ENCODE measurements around the gene SLCO4C1. TPM values are rescaled to one million over a fixed set of nuclear protein-coding genes. Genes with fewer than 3 reads are reported as not detected.

Gene SLCO4C1
- total RNA-seq, 1 donor from 2014 or later, result 0.17 TPM

DNA sequence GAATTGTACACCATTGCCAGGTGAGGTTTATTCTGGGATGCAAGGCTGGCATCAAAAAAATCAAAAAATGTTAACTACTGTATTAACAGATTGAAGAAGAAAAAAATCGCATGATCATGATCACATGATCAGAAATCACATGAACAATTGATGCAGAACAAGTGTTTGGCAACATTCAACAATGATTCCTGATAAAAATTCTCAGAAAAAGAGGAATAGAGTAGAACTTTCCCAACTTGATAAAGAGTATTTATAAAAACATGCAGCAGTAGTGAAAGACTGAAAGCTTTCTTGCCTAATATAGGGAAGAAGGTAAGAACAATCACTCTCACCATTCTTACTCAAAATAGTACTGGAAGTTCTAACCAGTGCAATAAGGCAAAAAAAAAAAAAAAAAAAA, 16.4 kb downstream of the SLCO4C1 start:
- DNase-seq, result no peak

DNA sequence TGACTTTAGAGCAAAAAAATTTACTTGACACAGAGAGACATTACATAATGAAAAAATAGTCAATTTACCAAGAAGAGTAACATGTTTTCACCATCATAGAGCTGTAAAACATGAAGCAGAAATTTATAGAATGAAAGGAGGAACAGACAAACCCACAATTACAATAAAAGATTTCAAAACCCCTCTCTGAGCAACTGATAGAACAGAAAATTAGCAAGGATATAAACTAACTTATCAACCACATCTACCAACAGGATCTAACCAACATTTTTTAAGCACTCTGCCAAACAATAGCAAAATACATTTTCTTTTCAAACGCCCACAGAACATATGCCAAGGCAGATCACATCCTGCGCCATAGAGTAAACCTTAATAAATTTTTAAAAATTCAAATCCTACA, 17.9 kb downstream of the SLCO4C1 start:
- ATAC-seq (no peak), DNase-seq (no peak)
- intact Hi-C loops (cut with micrococcal nuclease), result no loop called here

More for the DNA sequence above, 16.4 kb downstream of the SLCO4C1 start:
- no peak for ATAC-seq
- intact Hi-C loops (cut with micrococcal nuclease), result no loop called here

DNA sequence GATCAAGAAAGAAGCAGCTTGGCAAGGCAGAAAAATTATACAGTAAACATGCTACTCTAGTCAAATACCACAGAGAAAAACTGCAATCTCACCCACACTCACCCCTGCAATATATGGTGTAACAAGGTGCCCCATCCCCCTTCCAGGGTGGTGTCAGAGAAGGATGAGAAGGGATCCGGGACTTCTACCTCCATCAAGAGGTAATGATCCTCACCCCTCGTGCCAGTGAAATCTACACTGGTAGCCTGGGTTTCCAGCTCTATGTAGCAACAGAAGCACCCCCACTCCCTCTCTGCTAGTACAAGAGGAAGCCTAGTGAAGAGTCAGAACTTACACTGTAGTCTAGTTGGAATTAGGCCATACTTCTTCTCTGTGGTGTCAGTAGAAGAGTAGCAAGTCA, 18.9 kb downstream of the SLCO4C1 start:
- ATAC-seq (no peak), DNase-seq (no peak)
- intact Hi-C loops (cut with micrococcal nuclease), result no loop called here

DNA sequence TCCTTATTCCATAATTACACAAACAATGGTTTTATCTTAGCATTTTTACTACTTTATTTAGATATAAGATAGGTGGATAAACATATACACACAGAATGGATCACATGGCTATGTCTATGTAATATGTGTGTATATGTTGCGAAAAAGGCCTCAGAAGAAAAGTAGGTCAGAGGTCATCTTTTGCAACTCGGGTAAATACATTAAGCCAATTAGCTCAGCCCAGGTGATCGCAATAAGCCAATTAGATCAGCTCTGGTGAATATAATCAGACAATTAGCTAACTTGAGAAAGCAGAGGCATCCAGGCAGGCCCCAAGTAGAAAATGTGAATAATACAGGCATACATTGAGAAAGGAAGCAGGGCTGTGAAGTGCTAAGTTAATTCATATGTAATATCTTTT, 24.3 kb downstream of the SLCO4C1 start:
- intact Hi-C loops (cut with micrococcal nuclease), result no loop called here
- DNase-seq (no peak), ATAC-seq (no peak)

DNA sequence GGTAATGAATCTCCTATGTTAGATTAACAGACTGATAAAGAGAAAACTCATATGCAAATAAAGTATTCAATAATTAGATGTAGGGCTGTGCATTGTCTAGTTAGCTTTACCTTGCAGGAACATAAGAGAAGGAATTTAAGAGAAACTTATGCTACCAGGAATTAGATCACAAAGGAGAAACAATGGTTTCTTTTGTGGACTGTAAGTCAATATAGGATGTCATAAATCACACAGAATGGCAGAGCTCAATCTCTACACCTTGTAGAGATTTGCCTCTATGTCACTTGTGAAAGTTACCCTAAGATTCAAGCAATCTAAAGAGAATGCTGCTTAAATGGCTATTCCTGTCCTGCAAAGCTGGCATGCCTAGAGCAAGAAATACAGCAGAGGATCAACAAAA, 26.0 kb downstream of the SLCO4C1 start:
- no peak for ATAC-seq
- intact Hi-C loops (cut with micrococcal nuclease), result no loop called here
- DNase-seq, result no peak

DNA sequence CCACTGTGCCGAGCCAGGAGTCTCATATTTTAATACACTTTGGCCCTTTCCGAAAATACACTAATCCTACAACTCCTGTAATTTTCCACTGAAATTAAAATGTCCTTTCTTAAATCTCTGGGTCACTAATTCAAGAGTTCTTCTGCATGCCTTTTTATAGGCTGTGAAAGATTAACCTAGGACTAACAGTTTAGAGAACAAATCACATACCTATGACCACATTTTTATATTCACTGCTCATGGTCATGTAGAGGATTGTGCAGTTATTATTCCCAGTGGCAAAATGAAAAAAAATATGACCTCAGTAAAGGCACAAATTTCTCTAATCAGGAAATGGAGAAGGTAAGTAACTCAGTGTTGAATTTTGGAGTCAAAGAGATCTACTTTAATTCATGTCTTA, 33.4 kb downstream of the SLCO4C1 start:
- ATAC-seq (no peak), DNase-seq (no peak)
- intact Hi-C loops (cut with micrococcal nuclease), result no loop called here

DNA sequence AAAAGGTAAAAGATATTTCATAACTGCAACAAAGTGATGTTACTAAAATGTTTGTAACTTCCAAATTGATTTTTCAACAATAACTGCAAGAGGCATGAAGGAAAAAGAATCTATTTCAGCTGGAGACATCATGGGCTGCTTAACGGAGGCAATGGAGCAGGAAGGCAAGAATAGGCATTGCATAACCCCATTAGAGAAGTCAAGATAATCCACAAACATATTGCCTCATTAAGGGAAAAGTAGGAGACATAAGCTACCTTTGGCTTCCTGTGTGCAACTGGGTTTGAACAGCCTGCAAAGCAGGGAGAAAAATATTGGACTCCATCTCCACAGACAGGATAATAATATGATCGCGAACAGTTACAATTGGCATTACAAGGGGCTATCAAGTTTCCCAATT, 46.7 kb downstream of the SLCO4C1 start:
- DNase-seq (no peak), ATAC-seq (no peak)
- intact Hi-C loops (cut with micrococcal nuclease), result no loop called here

DNA sequence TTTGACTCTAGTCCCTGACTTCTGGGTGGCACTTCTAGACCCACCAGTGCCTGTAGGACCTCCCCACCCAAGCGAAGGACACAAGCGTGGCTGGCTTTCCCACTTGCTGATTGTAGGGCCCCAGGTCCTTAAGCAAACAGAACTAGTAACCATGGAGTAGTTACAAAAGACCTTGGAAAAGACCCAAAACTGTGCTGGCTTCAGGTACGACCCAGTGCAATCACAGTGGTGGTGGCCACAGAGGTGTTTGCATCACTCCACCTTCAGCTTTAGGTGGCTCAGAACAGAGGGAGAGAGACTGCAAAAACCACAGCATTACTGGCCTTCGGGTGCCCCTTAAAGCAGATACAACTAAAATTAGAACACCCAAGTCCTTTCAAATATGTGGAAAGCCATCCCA, 52.9 kb downstream of the SLCO4C1 start:
- ATAC-seq (no peak), DNase-seq (no peak)
- intact Hi-C loops (cut with micrococcal nuclease), result no loop called here

DNA sequence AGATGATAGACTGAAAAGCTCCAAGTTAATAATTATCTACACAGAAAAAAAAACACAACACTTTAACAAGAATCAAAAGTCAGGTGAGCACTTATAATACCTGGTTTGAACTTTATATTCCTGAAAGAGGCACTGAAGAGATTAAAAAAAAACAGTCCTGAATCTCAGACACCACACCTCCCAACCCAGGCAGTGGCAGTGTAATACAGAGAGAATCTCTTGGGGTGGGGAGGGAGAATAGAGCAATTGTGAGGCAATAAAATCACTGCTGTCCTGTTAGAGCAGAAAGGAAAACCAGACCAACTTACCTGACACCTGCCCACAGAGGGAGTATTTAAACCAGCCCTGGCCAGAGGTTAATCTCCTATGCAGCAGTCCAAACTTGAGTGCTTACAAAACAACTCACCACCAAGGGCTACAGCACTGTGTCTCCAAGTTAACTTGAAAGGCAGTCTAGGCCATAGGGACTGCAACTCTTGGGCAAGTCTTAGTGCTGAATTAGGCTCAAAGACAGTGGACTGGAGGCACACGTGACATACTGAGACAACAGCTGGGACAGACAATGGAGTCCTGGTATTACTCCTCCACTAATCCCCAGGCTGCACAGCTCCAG, 54.2 kb downstream of the SLCO4C1 start:
- intact Hi-C loops (cut with micrococcal nuclease), result no loop called here
- ATAC-seq (no peak), DNase-seq (no peak)

DNA sequence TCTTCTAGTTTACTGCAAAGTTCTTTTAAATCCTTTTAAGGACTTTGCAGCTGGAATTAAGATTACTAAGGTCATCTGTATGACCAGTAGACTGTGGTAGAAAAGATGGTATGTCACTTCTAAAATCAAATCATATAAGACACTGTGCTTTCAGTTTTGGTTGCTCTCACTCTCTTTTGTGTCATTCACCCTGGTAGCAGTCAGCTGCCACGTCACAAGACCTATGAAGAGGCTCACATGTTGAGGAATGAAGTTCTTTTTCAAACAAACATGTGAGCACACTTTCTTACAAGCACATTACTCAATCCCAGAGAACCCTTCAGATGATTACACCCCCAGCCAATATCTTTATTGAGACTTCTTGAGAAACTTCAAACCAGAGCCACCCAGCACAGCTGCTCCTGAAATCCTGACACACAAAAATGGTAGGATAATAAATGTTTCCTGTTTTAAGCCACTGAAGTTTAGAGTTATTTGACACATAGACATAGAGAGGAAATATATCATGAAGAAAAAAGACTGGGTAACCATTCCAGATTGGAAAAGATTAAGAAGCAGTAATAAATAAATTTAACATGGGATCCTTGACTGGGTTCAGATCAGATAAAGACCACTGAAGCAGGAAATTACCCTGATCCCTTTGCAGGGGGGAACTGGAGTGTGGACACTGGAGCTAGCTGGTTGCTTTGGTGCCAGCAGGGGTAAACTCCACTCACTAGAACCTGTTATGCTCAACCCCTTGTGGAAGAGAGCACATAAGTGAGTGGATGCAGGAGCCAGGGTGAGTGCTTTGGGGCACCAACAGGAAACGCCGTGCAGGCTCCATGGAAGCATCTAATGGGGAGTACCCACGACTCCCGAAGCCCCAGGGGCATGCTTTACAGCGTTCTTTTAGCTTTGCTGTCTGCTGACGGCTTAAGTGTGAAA, 64.1 kb downstream of the SLCO4C1 start:
- DNase-seq (no peak), ATAC-seq (no peak)
- intact Hi-C loops (cut with micrococcal nuclease), result no loop called here

DNA sequence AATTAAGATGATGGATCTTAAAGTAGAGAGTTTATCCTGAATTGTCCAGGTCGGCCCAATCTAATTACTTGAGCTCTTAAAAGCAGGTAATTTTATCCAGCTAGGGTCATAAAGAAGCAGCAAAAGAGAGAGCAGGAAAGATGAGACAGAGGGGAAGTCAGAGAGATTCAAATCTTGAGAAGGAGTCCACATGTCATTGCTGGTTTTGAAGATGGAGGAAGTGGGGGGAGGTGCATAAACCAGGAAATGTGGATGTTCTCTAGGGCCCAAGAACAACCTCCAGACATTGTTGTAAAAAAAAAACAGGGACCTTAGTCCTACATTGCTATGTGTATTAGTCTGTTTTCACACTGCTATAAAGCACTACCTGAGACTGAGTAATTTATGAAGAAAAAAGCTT, 66.4 kb downstream of the SLCO4C1 start:
- no peak for DNase-seq
- intact Hi-C loops (cut with micrococcal nuclease), result no loop called here
- no peak for ATAC-seq

DNA sequence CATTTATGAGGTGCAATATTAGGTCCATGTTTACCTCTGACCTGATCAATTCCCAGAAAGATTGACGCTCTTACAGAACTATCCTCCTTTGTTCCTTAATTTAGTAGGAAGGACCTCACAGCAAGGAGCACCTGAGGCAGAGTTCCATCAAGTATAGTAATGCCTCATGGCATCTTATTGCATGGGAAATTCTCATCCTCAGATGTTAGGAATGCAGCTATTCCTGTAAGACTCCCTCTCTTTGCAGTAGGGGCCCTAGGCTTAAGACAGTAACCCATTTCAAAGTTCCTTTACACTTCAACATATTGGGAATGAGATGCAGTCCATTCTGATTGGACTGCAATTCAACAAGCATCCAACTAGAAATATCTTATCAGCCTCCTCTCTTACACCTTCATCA, 69.8 kb downstream of the SLCO4C1 start:
- intact Hi-C loops (cut with micrococcal nuclease), result no loop called here
- DNase-seq (no peak), ATAC-seq (no peak)

DNA sequence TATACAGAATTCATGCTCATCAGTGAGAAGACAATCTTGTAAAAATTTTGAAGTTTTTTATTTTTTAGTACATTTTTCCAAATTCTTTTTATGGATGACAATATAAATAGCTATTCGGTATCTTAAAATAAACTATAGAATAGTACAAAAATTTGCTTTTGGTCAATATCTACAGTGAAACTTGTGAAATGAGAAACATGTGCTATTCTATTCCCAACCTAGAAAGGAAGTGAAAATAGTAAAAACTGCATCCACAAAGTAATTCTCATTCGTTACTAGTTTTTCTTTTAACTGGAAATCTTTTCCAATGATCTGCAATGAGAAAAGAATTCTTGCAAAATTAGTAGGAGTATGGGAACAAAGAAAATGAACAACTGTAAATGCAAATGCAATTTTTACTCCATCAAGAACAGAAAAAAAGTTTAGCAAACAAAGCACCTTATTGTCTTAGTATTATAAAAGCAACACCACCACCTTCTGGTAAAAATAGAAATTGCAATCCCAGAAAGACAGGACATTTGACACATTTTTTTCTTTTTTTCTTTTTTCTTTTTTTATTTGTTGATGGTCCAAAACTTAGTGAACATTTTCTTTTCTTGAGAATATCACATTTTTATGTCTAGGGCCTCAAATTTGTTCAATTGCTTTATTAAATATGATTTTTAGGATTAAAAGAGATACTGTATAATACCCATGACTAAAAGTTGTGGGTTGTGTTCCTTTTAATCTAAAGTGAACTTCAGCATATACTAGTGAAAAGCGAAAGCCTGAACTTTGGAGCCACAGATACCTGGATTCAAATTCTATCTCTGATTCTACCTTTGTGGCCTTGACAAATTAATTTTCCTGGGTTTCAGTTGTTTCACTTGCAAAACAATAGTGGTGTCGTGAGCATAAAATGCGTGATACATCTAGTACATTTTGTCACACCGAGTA, 72.3 kb downstream of the SLCO4C1 start:
- no peak for ATAC-seq

DNA sequence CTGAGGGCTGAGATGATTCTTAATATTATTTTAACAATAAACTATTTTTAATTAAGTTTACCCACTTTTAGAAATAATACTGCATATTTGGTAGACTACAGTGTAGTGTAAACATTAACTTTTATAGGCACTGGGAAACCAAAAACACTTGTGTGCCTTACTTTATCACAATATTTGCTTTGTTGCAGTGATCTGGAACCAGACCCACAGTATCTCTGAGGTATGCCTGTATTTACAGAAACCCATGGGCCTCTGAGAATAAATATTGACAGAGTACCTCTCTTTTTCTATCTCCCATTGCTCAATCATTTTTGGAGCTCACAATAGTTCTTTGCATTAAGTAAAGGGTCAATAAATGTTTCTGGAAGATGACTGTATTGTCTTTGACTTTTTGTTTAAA, 73.3 kb downstream of the SLCO4C1 start:
- ATAC-seq (no peak), DNase-seq (no peak)
- intact Hi-C loops (cut with micrococcal nuclease), result no loop called here

More for the DNA sequence above, 72.3 kb downstream of the SLCO4C1 start:
- DNase-seq, result no peak
- intact Hi-C loops (cut with micrococcal nuclease), result no loop called here

DNA sequence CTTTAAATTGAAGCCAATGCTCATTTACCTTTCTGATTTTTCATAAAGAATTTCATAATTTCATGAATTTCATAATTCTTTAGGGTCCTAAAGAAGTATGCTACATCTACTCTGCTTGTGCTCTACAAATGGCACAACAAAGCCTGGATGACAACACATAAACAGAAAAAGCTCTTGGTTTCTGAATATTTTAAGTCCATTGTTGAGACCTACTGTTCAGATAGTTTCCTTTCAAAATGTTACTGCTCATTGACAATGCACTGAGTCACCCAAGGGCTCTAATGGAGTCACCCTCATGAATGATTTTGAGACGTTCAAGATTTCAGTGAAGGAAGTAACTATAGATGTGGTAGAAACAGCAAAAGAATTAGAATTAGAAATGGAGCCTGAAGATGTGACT, 74.1 kb downstream of the SLCO4C1 start:
- no peak for ATAC-seq
- DNase-seq, result no peak
- intact Hi-C loops (cut with micrococcal nuclease), result no loop called here

DNA sequence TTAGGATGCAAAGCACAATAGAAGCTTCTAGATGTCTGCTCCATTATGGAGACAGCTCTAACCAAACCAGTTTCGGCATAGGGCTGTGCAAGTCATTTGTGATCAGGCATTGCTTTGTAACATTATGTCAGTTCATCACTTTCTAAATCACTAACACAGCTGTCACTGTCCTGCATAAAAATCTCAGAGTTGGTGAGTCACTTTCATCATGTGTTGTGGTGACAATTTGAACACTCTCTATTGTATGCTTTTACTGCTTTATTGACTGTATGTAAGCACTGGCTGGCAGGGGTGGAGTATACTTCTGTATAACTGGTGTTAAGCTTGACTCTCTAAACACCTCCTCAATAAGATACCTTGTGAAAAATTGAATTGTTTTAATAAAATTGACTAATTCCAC, 77.9 kb downstream of the SLCO4C1 start:
- DNase-seq, result no peak
- intact Hi-C loops (cut with micrococcal nuclease), result no loop called here
- ATAC-seq, result no peak

DNA sequence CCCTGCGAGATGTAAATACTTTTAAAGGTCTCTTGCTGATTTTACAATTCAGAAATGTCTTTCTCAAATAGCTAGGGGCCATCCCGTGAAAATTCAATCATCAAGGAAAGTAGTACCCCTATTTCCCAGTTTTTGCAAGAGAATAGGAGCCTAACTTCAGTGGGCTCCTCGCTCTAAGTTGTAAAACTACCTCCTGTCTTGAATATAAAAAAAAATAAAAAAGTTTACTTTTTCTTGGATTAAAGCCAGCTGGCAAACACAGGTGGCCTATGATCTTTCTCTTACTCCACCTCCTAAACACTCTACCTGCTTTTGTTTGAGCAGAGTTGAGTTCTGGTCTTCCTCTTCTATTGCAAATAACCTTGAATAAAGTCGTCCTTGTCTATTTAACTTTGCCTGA, 79.4 kb downstream of the SLCO4C1 start:
- no peak for ATAC-seq
- intact Hi-C loops (cut with micrococcal nuclease), result no loop called here
- DNase-seq, result no peak

DNA sequence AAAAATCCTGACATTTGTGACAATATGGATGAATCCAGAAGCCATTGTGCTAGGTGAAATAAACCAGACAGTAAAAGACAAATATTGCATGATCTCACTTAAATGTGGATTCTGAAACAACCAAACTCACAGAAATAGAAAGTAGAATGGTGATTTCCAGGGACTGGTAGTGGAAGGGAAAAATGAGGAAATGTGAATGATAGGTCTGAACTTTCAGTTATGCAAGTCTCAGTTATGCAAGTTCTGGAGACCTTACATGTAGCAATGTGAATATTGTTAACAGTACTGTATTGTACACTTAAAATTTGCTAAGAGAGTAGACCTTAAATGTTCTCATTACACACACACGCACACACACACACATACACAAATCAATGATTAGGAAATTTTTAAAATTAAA, 84.9 kb downstream of the SLCO4C1 start:
- DNase-seq, result no peak
- intact Hi-C loops (cut with micrococcal nuclease), result no loop called here
- ATAC-seq, result no peak

DNA sequence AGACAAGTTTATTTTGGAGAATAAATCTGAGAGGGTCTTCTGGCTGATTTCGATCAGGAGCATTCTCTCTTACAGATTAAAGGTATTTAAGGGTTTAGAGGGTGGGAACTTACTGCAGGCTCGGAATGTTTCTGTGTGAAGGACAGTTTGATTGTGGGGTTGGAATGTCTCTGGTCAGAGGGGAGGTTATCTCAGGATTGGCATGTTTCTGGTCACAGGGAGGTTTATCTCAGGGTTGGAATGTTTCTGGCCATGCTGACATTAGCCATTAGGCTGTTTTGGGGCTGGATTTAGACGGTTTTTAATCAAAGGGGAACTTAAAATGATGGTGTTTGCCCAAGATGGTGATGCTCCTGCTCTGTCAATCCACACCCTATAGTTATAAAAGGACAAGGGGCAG, 95.2 kb downstream of the SLCO4C1 start:
- intact Hi-C loops (cut with micrococcal nuclease), result no loop called here
- DNase-seq, result no peak
- ATAC-seq, result no peak

DNA sequence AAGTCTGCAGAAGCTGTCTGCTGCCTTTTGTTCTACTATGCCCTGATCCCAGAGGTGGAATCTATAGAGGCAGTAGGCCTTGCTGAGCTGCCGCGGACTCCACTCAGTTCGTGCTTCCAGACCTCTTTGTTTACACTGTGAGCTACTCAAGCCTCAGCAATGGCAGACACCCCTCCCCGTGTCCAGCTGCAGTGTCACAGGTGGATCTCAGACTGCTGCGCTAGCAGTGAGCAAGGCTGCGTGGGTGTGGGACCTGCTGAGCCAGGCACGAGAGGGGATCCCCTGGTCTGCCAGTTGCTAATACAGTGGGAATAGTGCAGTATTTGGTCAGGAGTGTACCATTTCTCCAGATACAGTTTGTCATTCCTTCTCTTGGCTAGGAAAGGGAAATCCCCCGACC, 99.6 kb downstream of the SLCO4C1 start:
- ATAC-seq (no peak), DNase-seq (no peak)
- intact Hi-C loops (cut with micrococcal nuclease), result no loop called here

Measured in left ventricle myocardium superior (tissue), 1 donor.